Epithelial cell of esophagus (primary cell): ENCODE data around the gene LCE4A.
"Not testable (repeated sequence)": the region's sequence is repeated elsewhere in the genome, so short reads cannot be mapped to it uniquely, and the experiment has no call there.

Experiments
- DNase-seq: peaks from one replicate; pipeline ENCODE4 v3.0.0; 2010; ENCODE audit warnings: low read depth
- H3K4me3 ChIP-seq: 2 replicates; pipeline ENCODE4 v1.5.1; 2011; ENCODE audit warnings: mild to moderate bottlenecking, low read length, control low read depth
- TF ChIP-seq, protein P1 (sequence below): IDR thresholded peaks from 2 replicates; pipeline ENCODE4 v1.5.1; 2011; ENCODE audit warnings: low read depth, mild to moderate bottlenecking, low read length, control low read depth, inconsistent platforms; ENCODE audit not compliant: insufficient read depth; ENCODE audit errors: missing control alignments

Gene LCE4A, protein sequence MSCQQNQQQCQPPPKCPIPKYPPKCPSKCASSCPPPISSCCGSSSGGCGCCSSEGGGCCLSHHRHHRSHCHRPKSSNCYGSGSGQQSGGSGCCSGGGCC

DNA sequence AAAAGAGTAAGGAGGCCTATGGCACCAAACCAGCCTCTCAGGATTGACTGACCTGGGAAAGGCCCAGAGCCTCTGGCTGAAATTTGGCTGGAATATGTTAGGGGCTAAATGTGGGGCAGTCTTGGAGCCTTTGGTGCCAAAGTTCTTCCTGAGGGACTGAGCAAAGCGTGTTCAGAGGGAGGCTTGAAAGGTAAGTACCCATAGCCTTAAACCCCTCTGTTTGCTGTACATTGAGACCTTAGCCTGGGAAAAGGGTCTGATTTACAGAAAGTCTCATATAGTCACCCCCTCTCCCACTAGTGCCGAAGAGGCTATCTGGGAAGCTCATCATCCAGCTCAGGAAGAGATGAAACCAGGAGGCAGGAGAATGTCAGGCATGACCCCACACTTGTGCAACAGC lies at the start of gene LCE4A:
TSS of gene LCE4A (plus strand) at position 301 of the 400 bp plus-strand sequence. CDS start 916 bp downstream, outside the sequence.
- no peak for DNase-seq
- TF ChIP-seq, protein P1, sequence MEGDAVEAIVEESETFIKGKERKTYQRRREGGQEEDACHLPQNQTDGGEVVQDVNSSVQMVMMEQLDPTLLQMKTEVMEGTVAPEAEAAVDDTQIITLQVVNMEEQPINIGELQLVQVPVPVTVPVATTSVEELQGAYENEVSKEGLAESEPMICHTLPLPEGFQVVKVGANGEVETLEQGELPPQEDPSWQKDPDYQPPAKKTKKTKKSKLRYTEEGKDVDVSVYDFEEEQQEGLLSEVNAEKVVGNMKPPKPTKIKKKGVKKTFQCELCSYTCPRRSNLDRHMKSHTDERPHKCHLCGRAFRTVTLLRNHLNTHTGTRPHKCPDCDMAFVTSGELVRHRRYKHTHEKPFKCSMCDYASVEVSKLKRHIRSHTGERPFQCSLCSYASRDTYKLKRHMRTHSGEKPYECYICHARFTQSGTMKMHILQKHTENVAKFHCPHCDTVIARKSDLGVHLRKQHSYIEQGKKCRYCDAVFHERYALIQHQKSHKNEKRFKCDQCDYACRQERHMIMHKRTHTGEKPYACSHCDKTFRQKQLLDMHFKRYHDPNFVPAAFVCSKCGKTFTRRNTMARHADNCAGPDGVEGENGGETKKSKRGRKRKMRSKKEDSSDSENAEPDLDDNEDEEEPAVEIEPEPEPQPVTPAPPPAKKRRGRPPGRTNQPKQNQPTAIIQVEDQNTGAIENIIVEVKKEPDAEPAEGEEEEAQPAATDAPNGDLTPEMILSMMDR = no peak
- H3K4me3 ChIP-seq = no peak within 1 kb of the TSS

DNA sequence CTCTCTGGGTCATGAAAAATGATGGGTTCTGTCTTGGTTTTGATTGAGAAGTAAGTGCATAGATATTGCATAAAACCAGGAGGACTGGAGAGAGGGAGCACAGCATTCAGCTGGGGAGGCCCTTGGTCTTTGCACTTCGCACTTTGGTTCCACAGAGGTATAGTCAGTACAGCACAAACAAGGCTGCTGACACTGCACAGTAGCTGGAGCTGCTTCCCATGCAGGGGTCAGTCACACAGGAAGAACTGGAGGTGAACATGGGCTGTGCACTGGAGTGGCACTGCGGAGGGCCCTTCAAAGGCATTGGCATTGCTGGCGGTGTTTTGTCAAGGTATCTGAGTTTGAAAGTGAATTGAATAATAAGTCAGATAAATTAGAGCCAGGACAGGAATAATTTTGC lies 49.3 kb upstream of the LCE4A start:
- TF ChIP-seq, protein P1 = no peak
- no peak for DNase-seq
- no peak overlapping the region for H3K4me3 ChIP-seq

DNA sequence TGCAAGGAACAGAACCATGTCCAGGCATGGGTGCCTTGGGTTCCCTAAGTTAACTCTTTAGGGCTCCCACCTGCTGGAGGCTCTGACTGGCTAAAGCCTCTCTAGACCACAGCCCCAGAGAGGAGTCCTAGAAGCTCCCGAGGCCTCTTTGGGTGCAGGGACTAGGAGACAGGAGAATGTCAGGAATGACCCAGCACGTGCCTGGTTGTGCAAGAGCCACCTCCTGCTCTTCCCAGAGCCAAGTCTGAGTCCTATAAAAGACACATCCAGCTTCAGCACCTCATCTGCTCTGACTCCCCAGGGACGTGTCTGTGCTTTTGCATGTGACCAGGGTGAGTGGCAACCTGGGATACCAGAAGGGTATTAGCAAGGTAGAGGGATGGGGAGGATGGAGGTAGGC lies 44.9 kb upstream of the LCE4A start, which contains the start of gene LCE2D:
TSS of gene LCE2D (plus strand) at position 283 of the 400 bp plus-strand sequence. CDS start 726 bp downstream, outside the sequence.
- no peak within 1 kb of the TSS for H3K4me3 ChIP-seq
- TF ChIP-seq, protein P1 = no peak
- no peak for DNase-seq

DNA sequence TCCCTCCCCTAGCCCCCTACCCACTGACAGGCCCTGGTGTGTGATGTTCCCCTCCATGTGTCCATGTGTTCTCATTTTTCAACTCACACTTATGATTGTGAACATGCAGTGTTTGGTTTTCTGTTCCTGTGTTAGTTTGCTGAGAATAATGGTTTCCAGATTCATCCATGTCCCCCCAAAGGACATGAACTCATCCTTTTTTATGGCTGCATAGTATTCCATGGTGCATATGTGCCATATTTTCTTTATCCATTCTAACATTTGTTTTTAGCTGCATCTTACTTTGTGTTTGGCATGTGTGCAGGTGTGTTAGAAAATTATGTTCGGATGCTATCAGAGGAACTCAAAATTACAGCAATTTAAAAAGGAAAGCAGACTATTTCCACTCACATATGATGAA lies 41.8 kb upstream of the LCE4A start:
- DNase-seq, H3K4me3 ChIP-seq: not testable (repeated sequence)

DNA sequence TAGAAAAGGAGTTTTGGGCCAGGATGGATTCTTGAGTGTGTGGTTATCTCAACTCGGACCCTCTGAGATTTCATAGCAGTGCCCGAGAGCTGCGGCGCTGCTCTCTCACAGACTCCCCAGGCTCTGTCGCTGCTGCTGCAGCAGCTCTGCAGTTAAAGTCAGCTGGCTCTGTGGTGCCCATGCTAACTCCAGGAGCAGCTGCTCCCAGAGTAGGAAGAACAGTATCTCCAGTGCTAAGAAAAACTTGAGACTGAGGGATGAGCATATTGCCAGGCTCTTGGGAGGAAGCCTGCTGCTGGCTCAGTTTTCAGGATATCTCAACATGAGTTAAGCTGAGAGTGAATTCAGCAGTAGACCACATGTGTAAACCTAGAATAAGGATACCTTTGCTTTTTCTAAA lies 40.3 kb upstream of the LCE4A start:
- no peak overlapping the region for H3K4me3 ChIP-seq
- no peak for DNase-seq
- TF ChIP-seq, protein P1 = no peak

DNA sequence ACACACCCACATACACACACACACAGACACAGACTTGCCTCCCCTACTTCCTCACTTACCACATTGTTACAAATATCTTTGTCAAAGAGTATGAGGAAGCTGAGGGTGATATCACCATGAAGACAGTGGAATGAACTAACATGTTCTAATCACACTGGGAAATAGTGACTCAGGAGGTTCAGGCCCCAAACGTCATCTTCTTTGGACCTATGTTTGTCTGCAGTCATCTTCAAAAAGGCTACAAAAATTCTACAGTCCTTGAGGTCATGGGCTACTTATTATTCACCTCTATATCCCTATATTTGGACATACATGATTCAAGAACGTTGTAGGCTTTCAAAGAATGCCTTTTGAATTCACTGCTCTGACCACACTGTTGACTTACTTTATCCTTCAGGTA lies 34.9 kb upstream of the LCE4A start:
- H3K4me3 ChIP-seq = no peak overlapping the region
- TF ChIP-seq, protein P1 = no peak
- peak; percentile 82 for DNase-seq

DNA sequence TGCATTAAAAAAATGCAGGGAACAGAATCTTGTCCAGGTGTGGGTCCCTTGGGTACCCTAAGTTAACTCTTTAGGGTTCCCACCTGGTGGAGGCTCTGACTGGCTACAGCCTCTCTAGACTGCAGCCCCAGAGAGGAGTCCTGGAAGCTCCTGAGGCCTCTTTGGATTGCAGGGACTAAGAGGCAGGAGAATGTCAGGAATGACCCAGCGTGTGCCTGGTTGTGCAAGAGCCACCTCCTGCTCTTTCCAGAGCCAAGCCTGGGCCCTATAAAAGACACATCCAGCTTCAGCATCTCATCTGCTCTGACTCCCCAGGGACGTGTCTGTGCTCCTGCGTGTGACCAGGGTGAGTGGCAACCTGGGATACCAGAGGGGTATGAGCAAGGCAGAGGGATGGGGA lies 33.0 kb upstream of the LCE4A start, which contains the start of gene LCE2C:
TSS of gene LCE2C (plus strand) at position 297 of the 400 bp plus-strand sequence. CDS start 737 bp downstream, outside the sequence.
- not testable (repeated sequence) for H3K4me3 ChIP-seq

DNA sequence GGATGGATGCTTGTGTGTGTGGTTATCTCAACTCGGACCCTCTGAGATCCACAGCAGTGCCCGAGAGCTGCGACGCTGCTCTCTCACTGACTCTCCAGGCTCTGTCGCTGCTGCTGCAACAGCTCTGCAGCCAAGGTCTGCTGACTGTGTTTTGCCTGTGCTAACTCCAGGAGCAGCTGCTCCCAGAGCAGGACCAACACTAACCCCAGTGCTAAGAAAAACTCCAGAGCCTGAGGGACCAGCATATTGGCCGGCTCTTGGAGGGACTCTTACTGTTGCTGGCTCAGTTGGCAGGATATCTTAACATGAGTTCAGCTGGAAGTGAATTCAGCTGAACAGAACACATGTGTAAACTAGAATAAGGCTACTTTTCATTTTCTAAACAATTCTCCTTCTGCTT lies 28.5 kb upstream of the LCE4A start:
- TF ChIP-seq, protein P1 = no peak

More for the DNA sequence above, 33.0 kb upstream of the LCE4A start, which contains the start of gene LCE2C:
- DNase-seq = not testable (repeated sequence)

More for the DNA sequence above, 28.5 kb upstream of the LCE4A start:
- no peak for DNase-seq
- H3K4me3 ChIP-seq = no peak overlapping the region
